Left lung (tissue), 10 donors: ENCODE results near the gene ERICH6. TPM values are rescaled to one million over a fixed set of nuclear protein-coding genes. Genes with fewer than 3 reads are reported as not detected.
"Not testable (repeated sequence)": the region's sequence is repeated elsewhere in the genome, so short reads cannot be mapped to it uniquely, and the experiment has no call there.

Experiments
- ATAC-seq: fragments of 200-7000 bp; cut with Tn5 transposase; one replicate; pipeline ENCODE4 v1.9.1; 2020; ENCODE audit warnings: moderate library complexity
- DNase-seq, 4 donors: peaks; one replicate each; pipeline ENCODE4 v3.0.0-alpha.2; 2013 to 2020
- H3K27ac ChIP-seq, 2 donors: fragments of 200-600 bp; sonication (generic) in 1 of 2; one replicate each; pipeline versions ENCODE4 v1.5.0 to v1.8.0; 2020 to 2021
- H3K27me3 ChIP-seq, 2 donors: fragments of 200-600 bp; sonication (generic) in 1 of 2; one replicate each; pipeline versions ENCODE4 v1.5.0 to v1.8.0; 2020 to 2021
- H3K36me3 ChIP-seq, 2 donors: fragments of 200-600 bp; sonication (generic) in 1 of 2; one replicate each; pipeline versions ENCODE4 v1.5.0 to v1.8.0; 2020 to 2021
- H3K4me1 ChIP-seq, 2 donors: fragments of 200-600 bp; one replicate each; pipeline ENCODE4 v1.8.0; 2021
- H3K4me3 ChIP-seq, 2 donors: fragments of 200-600 bp; sonication (generic) in 1 of 2; one replicate each; pipeline versions ENCODE4 v1.5.0 to v1.8.0; 2020 to 2021; ENCODE audit warnings: mild to moderate bottlenecking in 1 of 2
- H3K9me3 ChIP-seq, 2 donors: fragments of 200-600 bp; sonication (generic) in 1 of 2; one replicate each; pipeline versions ENCODE4 v1.5.0 to v1.8.0; 2020 to 2021
- intact Hi-C, 2 donors: fragments of 100-400 bp; cut with DNase I; formaldehyde crosslinking; loops; one replicate each; pipeline versions ENCODE4 v1.11.2 to v1.14.2; 2022
- polyA plus RNA-seq, 6 donors: library from polyadenylated mRNA; unstranded; fragments of 120-200 nt; gene quantifications; one replicate each; pipeline ENCODE4 v1.2.1, GENCODE V29; 2013; ENCODE audit not compliant: insufficient read length in 6 of 6
- total RNA-seq, 2 donors: library from RNA; stranded (reverse); fragmentation: NEBNext Ultra II Directional; extraction: Animal tissue kit (Norgen Biotek cat#: 25700); gene quantifications; one replicate each; pipeline ENCODE4 v1.2.1, GENCODE V29; 2021
- TF ChIP-seq, protein P1 (sequence below), 2 donors: fragments of 200-600 bp; sonication (generic) in 1 of 2; IDR thresholded peaks; one replicate each; pipeline versions ENCODE4 v1.5.0 to v1.8.0; 2021; ENCODE audit warnings: antibody characterized with exemption in 2 of 2
- donor health status: DM: no; HTN: yes; CAD: no.
- donor health status: DM: no; HTN: no; CAD: no.

The ERICH6 gene
- total and polyA plus RNA-seq, 8 donors, result 0.34 to 1.7 (median 0.88) TPM; not detected in 2

DNA sequence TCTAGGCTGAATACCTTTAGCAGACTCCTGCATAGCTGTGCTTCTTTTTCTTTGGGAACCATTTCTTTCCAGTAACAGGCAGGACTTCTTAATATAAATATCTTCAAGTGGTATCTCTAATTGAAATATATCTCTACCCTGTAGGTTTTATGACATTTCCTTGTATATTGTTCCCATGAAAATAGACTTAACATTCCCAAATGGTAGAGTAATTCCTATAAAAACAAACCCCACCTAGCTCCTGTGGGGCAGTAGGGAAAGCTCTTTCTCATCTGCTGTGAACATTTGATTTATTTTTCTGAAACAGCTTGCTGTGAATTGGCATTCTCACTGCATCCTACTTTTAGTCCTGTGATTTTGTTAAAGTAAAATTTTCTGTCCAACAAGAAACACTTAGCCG lies 79.8 kb downstream of the ERICH6 start:
- H3K9me3 ChIP-seq, result no peaks in the 10 kb centered on the region
- no peaks in the 10 kb centered on the region for H3K27me3 ChIP-seq
- TF ChIP-seq, protein P1, sequence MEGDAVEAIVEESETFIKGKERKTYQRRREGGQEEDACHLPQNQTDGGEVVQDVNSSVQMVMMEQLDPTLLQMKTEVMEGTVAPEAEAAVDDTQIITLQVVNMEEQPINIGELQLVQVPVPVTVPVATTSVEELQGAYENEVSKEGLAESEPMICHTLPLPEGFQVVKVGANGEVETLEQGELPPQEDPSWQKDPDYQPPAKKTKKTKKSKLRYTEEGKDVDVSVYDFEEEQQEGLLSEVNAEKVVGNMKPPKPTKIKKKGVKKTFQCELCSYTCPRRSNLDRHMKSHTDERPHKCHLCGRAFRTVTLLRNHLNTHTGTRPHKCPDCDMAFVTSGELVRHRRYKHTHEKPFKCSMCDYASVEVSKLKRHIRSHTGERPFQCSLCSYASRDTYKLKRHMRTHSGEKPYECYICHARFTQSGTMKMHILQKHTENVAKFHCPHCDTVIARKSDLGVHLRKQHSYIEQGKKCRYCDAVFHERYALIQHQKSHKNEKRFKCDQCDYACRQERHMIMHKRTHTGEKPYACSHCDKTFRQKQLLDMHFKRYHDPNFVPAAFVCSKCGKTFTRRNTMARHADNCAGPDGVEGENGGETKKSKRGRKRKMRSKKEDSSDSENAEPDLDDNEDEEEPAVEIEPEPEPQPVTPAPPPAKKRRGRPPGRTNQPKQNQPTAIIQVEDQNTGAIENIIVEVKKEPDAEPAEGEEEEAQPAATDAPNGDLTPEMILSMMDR (IDR thresholded peaks at IDR 0.05), result no peak
- H3K36me3 ChIP-seq, result peaks cover 0 to 51% of the 10 kb centered on the region in 2 donors
- peaks cover 0 to 8% of the 10 kb centered on the region in 2 donors for H3K4me1 ChIP-seq
- intact Hi-C loops, result no loop called here
- no peak overlapping the region for H3K4me3 ChIP-seq
- no peak for ATAC-seq
- no peak overlapping the region for H3K27ac ChIP-seq
- no peak for DNase-seq

DNA sequence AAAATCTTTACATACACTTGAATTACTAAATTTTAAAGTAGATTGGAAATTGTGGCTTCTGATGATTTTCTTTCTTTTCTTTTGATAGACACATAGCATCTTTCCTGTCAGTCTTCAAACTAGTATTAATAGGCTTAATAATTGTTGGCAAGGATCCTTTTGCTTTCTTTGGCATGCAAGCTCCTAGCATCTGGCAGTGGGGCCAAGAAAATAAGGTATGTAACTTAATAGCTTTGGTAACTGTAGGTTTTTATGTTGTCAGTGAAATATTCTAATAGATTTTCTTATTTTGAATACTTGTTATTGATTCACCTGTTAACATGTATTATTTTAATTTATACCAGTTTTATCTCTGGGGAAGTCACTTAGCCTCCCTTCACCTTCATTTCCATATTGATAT lies 80.8 kb downstream of the ERICH6 start:
- H3K4me3 ChIP-seq, intact Hi-C loops, H3K9me3 ChIP-seq, H3K4me1 ChIP-seq, ATAC-seq, H3K27ac ChIP-seq, H3K27me3 ChIP-seq, DNase-seq: not testable (repeated sequence)
- peaks cover 0 to 49% of the 10 kb centered on the region in 2 donors for H3K36me3 ChIP-seq

DNA sequence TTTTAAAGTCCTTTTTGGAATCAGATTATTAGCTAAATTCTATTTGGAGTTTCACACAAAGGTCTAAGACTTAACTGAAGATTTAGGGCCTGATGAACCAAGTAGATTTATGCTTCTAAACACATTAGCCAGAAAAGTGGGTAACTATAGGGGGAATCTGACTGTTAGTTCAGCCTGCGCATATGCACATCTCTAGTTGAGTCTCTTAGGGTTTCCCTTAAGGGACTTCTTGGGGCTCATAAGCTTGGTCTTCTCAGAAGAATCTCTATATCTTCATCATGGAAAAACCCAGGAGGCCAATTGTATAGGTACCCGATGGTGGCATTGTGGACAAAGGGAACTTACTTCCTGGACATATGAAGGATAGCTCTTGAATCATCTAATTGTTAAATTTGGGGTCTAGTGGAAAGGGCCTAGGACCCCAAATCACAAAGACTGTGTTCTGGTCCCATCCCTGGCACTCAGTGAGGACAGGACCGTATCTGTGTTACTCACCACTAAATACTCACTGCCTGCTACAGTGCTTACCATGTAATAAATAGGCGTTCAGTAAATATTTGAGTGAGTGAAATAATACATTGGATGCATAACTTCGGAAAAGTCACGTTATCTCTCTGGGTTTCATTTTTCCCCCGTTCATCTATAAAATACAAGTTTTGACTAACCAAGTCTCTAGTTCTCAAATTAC lies 83.6 kb downstream of the ERICH6 start:
- DNase-seq, result no peak
- no peak overlapping the region for H3K27ac ChIP-seq
- no peak for ATAC-seq
- TF ChIP-seq, protein P1 (IDR thresholded peaks at IDR 0.05), result no peak
- H3K9me3 ChIP-seq, result no peaks in the 10 kb centered on the region
- no peaks in the 10 kb centered on the region for H3K27me3 ChIP-seq
- peaks cover 0 to 8% of the 10 kb centered on the region in 2 donors for H3K4me1 ChIP-seq
- H3K4me3 ChIP-seq, result no peak overlapping the region
- peaks cover 0 to 21% of the 10 kb centered on the region in 2 donors for H3K36me3 ChIP-seq
- intact Hi-C loops, result no loop called here

DNA sequence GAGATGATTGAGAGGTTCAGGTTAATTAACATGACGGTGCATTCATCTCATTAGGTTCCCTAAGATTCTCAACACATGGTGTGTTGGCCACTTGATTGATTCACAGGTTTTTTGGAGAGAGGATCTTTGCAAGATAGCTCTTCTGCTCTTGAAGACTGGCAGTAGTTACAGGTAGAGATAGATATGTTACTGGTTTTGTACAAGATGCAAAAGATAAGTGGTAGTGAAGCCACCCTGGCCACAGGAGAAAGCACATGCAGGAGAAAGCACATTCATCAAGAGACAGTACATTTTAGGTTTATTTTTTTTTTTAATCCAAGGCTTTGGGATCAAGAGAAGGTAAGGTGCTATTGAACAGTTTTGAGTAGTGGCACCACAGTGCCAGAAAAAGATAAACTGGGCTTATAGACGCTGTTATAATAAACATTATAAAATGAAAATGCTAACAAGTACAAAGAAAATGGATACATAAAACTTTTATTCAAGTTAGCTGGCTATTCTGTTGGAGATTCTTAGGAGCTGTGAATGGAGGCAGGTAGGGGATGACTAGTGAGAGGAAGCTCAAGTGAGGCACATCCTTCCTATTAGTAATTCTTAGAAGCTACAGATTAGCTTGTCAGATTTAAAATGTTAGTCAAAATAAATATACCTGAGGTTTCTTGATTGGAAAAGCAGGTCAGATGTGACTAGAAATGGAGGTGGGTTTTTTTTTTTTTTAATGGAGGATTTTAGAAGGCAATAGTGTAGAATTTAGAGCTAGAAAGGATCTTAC lies 89.8 kb downstream of the ERICH6 start:
- H3K27me3 ChIP-seq, result no peaks in the 10 kb centered on the region
- no peak overlapping the region for H3K27ac ChIP-seq
- TF ChIP-seq, protein P1 (IDR thresholded peaks at IDR 0.05), result no peak
- DNase-seq (no peak), ATAC-seq (no peak)
- H3K9me3 ChIP-seq, result no peaks in the 10 kb centered on the region
- H3K4me1 ChIP-seq, result peaks cover 0 to 26% of the 10 kb centered on the region in 2 donors
- no peak overlapping the region for H3K4me3 ChIP-seq
- peaks cover 0 to 22% of the 10 kb centered on the region in 2 donors for H3K36me3 ChIP-seq
- intact Hi-C loops, result no loop called here

DNA sequence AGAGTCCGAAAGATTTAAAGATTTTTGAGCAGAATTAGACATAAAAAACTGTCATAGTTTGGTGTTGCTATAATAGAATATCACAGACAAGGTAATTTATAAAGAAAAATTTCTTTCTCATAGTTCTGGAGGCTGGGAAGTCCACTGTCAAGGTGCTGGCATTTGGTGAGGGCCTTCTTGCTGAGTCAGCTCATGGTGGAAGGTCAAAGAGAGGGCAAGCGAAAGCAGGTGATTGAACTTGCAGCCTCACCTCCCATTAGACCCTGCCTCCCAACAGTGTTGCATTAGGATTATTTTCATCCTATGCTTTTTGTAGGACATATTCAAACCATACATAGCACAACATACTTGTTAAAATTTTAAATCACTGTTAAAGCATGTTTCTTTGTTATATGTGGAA lies 90.7 kb downstream of the ERICH6 start:
- H3K9me3 ChIP-seq, result no peaks in the 10 kb centered on the region
- H3K36me3 ChIP-seq, result peaks cover 0 to 15% of the 10 kb centered on the region in 2 donors
- ATAC-seq, result no peak
- H3K27ac ChIP-seq, result no peak overlapping the region
- no peaks in the 10 kb centered on the region for H3K27me3 ChIP-seq
- peaks cover 0 to 34% of the 10 kb centered on the region in 2 donors for H3K4me1 ChIP-seq
- no peak for DNase-seq
- H3K4me3 ChIP-seq, result no peak overlapping the region
- TF ChIP-seq, protein P1 (IDR thresholded peaks at IDR 0.05), result no peak
- intact Hi-C loops, result no loop called here
